Neural progenitor cell (in vitro differentiated cells): ENCODE data around the gene IL22RA2. TPM values are rescaled to one million over a fixed set of nuclear protein-coding genes. Genes with fewer than 3 reads are reported as not detected.

ENCODE experiments used
- DNase-seq: peaks from one replicate; pipeline ENCODE4 v3.0.0-alpha.2; 2016; ENCODE audit warnings: low spot score
- H2AFZ ChIP-seq: fragments of 200-600 bp; sonication (generic); replicated peaks from 2 replicates; pipeline ENCODE4 v1.6.1; 2016; ENCODE audit warnings: antibody characterized with exemption
- H3F3A ChIP-seq: fragments of 200-600 bp; sonication (generic); 2 replicates; pipeline ENCODE4 v1.6.1; 2016; ENCODE audit warnings: antibody characterized with exemption, low read depth
- H3K27ac ChIP-seq: fragments of 200-600 bp; sonication (generic); 2 replicates; pipeline ENCODE4 v1.5.1; 2016; ENCODE audit warnings: mild to moderate bottlenecking
- H3K27me3 ChIP-seq: fragments of 200-600 bp; sonication (generic); 2 replicates; pipeline ENCODE4 v1.6.1; 2016; ENCODE audit warnings: mild to moderate bottlenecking, moderate library complexity
- H3K36me3 ChIP-seq: fragments of 200-600 bp; sonication (generic); 2 replicates; pipeline ENCODE4 v1.5.1; 2016
- H3K4me1 ChIP-seq: fragments of 200-600 bp; sonication (generic); 2 replicates; pipeline ENCODE4 v1.6.1; 2016; ENCODE audit warnings: mixed run types
- H3K4me2 ChIP-seq: fragments of 200-600 bp; sonication (generic); 2 replicates; pipeline ENCODE4 v1.6.1; 2016
- H3K4me3 ChIP-seq: fragments of 200-600 bp; sonication (generic); 2 replicates; pipeline ENCODE4 v1.5.1; 2016
- H3K79me2 ChIP-seq: fragments of 200-600 bp; sonication (generic); 2 replicates; pipeline ENCODE4 v1.6.1; 2016; ENCODE audit warnings: low read depth
- H3K9ac ChIP-seq: fragments of 200-600 bp; sonication (generic); 2 replicates; pipeline ENCODE4 v1.6.1; 2016
- H3K9me3 ChIP-seq: fragments of 200-600 bp; sonication (generic); 2 replicates; pipeline ENCODE4 v1.5.1; 2016; ENCODE audit warnings: low read depth
- H4K20me1 ChIP-seq: fragments of 200-600 bp; sonication (generic); 2 replicates; pipeline ENCODE4 v1.6.1; 2016; ENCODE audit warnings: low read depth
- H3K27ac Mint-ChIP-seq: 3 replicates; pipeline ENCODE4 v1.8.0; 2021; ENCODE audit warnings: mixed read lengths
- H3K27me3 Mint-ChIP-seq: 2 replicates; pipeline ENCODE4 v1.8.0; 2022; ENCODE audit warnings: low read depth, mild to moderate bottlenecking, inconsistent platforms, moderate library complexity, mixed read lengths; ENCODE audit not compliant: insufficient read depth
- H3K36me3 Mint-ChIP-seq: 3 replicates; pipeline ENCODE4 v1.8.0; 2021; ENCODE audit warnings: mixed read lengths
- H3K4me1 Mint-ChIP-seq: 3 replicates; pipeline ENCODE4 v1.8.0; 2021; ENCODE audit warnings: mixed read lengths
- H3K4me3 Mint-ChIP-seq: 3 replicates; pipeline ENCODE4 v1.8.0; 2021; ENCODE audit warnings: mild to moderate bottlenecking, moderate library complexity, mixed read lengths
- H3K9me3 Mint-ChIP-seq: 3 replicates; pipeline ENCODE4 v1.8.0; 2020; ENCODE audit warnings: mixed read lengths
- CTCF ChIP-seq: fragments of 200-600 bp; sonication (generic); IDR thresholded peaks from 2 replicates; pipeline ENCODE4 v1.5.1; 2017; ENCODE audit warnings: antibody characterized with exemption, mild to moderate bottlenecking
- EZH2 ChIP-seq: fragments of 200-600 bp; sonication (generic); IDR thresholded peaks from 2 replicates; pipeline ENCODE4 v1.6.1; 2017; ENCODE audit warnings: antibody characterized with exemption, mild to moderate bottlenecking, moderate library complexity
- EZH2phosphoT487 ChIP-seq: fragments of 200-600 bp; sonication (generic); IDR thresholded peaks from 2 replicates; pipeline ENCODE4 v1.6.1; 2017; ENCODE audit warnings: antibody characterized with exemption
- total RNA-seq: library from RNA; depleted of rRNA; stranded (reverse); fragments of >200 nt; gene quantifications from 2 replicates; pipeline ENCODE4 v1.2.3, GENCODE V29; 2015; ENCODE audit warnings: low replicate concordance

The IL22RA2 gene
- total RNA-seq, 1 donor from 2014 or later: not detected

- Mint-ChIP-seq H3K27me3 (peaks cover 2% of the 10 kb centered on the region), H3K27ac (no peak overlapping the region), H3K4me1 (no peaks in the 10 kb centered on the region), H3K36me3 (no peaks in the 10 kb centered on the region), H3K4me3 (no peak overlapping the region), H3K9me3 (peaks cover 6% of the 10 kb centered on the region)
- Histone ChIP-seq H3K79me2 (no peaks in the 10 kb centered on the region), H3K9ac (no peak overlapping the region), H3K4me3 (no peak overlapping the region), H3K27ac (no peak overlapping the region), H3K4me1 (no peaks in the 10 kb centered on the region), H3K27me3 (no peaks in the 10 kb centered on the region), H3K9me3 (no peaks in the 10 kb centered on the region), H3F3A (no peaks in the 10 kb centered on the region), H3K36me3 (no peaks in the 10 kb centered on the region), H3K4me2 (no peak overlapping the region), H2AFZ (no peak overlapping the region), H4K20me1 (no peaks in the 10 kb centered on the region)
- no peak for TF ChIP-seq CTCF
- TF ChIP-seq EZH2: no peak
- no peak for TF ChIP-seq EZH2phosphoT487
- no peak for DNase-seq
Measured at GRCh38 chr6:137121401-137121997, 51.9 kb downstream of the IL22RA2 start.

GRCh38 chr6:137120748-137121147 is 52.7 kb downstream of the IL22RA2 start:
- Mint-ChIP-seq H3K4me3 (no peak overlapping the region), H3K9me3 (peaks cover 6% of the 10 kb centered on the region), H3K27ac (no peak overlapping the region), H3K36me3 (no peaks in the 10 kb centered on the region), H3K27me3 (peaks cover 3% of the 10 kb centered on the region), H3K4me1 (no peaks in the 10 kb centered on the region)
- Histone ChIP-seq H3K36me3 (no peaks in the 10 kb centered on the region), H3K4me3 (no peak overlapping the region), H3K9me3 (no peaks in the 10 kb centered on the region), H3K4me1 (no peaks in the 10 kb centered on the region), H2AFZ (no peak overlapping the region), H3K4me2 (no peak overlapping the region), H3K9ac (no peak overlapping the region), H3K27ac (no peak overlapping the region), H3K27me3 (no peaks in the 10 kb centered on the region), H3F3A (no peaks in the 10 kb centered on the region), H3K79me2 (no peaks in the 10 kb centered on the region), H4K20me1 (no peaks in the 10 kb centered on the region)
- TF ChIP-seq EZH2: no peak
- no peak for TF ChIP-seq EZH2phosphoT487
- TF ChIP-seq CTCF: no peak
- DNase-seq: no peak

GRCh38 chr6:137119196-137120104 is 54.0 kb downstream of the IL22RA2 start:
- no peaks in the 10 kb centered on the region for H4K20me1 ChIP-seq
- no peak for DNase-seq
- H3K36me3 ChIP-seq: no peaks in the 10 kb centered on the region
- H3K27me3 ChIP-seq: no peaks in the 10 kb centered on the region
- peaks cover 6% of the 10 kb centered on the region for H3K9me3 Mint-ChIP-seq
- no peak for TF ChIP-seq EZH2
- TF ChIP-seq EZH2phosphoT487: no peak
- no peak for TF ChIP-seq CTCF
- no peak overlapping the region for H3K27ac ChIP-seq
- H3K9me3 ChIP-seq: no peaks in the 10 kb centered on the region
- no peak overlapping the region for H3K4me3 Mint-ChIP-seq
- no peaks in the 10 kb centered on the region for H3K4me1 Mint-ChIP-seq
- H3K36me3 Mint-ChIP-seq: no peaks in the 10 kb centered on the region
- no peaks in the 10 kb centered on the region for H3K4me1 ChIP-seq
- H3K9ac ChIP-seq: no peak overlapping the region
- H3K79me2 ChIP-seq: no peaks in the 10 kb centered on the region
- H2AFZ ChIP-seq: no peak overlapping the region
- H3F3A ChIP-seq: no peaks in the 10 kb centered on the region
- peaks cover 3% of the 10 kb centered on the region for H3K27me3 Mint-ChIP-seq
- no peak overlapping the region for H3K27ac Mint-ChIP-seq
- H3K4me3 ChIP-seq: no peak overlapping the region
- no peak overlapping the region for H3K4me2 ChIP-seq
